ENCODE data around the gene TRIM62.

TRIM62 gene

DNA sequence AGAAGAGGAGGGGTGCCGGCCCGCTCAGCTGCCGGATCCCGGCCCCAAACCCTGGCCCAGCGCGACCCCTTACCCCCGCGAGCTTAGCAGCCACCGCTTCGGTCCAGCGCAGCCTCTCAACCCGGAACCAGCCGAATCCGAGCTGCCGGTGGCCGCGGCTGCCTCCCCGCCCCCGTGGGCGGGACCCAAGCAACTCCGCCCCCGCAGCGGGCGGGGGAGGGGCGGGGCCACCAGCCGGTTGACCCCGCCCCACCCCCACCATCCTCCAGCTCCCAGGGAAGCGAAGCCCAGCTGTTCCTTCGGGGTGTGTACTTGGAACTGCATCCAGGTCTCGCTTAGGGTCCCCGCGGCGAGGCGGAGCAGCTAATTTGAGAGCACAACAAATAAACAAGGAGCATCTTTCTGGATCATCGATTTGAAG is at the start of gene TRIM62:
Gene TRIM62 (minus strand): TSS at position 123 of the 421 bp plus-strand sequence. CDS start 611 bp downstream, outside the sequence.
- ATAC-seq: peak; percentile 44 to 55

- no peak for ATAC-seq
These were observed 49.3 kb upstream of the TRIM62 start for GRCh38 chr1:33231166-33231565.

GRCh38 chr1:33228935-33229487 is 47.2 kb upstream of the TRIM62 start:
- no peak for ATAC-seq

DNA sequence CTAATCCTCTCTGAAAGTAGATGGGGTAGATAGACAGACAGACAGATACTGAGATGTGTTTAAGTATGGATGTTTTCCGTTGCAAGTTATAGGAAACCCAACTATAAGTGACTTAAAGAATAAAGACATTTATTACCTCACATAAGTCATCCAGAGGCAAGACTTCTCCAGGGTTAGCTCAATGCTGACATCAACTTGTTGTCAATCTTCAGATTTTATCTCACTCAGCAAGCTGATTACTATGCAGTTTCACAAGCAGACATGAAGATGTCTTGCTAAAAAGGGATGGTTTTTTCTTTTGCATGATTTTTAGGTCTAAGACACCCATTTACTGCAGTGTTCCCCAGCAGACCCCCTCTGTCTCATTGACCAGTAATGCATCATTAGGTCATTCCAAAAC is 43.7 kb upstream of the TRIM62 start:
- ATAC-seq: no peak

DNA sequence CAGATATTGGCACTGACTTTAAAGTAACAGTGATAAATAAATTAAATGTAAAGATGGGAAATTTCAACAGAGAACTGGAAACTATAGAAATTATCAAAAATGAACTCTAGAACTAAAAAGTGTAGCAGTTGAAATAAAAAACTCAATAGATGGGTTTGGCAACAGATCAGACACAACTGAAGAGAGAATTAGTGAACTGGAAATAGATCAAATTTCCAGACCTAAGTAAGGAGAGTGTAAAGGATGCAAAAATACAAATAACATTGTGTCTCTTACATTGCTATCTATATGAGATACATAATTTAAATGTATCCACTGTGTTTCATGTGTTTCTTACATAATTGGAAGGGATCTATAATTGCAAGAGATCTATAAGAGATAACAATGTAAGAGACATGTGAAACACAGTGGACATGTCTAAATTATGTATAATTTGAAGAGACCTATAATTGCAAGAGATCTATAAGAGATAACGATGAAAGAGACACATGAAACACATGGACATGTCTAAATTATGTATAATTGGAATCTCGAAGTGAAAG is 42.4 kb upstream of the TRIM62 start:
- ATAC-seq: no peak

DNA sequence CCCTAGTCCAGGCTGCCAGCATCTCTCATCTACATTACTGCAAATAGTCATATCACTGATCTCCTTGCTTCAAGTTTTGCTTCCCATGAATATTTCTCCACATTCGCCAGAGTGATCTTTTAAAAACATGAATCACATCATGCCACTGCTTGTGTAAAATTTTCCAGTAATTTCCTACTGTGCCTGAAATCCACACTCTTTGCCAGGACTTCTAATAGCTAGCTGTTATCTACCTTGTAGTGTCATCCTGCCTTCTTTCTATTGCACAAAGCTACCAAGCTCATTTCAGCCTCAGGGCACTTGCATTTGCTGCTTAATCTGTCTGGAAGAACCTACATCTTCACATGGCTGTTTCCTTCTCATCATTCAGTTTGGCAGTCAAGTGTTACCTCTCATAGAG is 40.5 kb upstream of the TRIM62 start:
- ATAC-seq: no peak

GRCh38 chr1:33221385-33221758 is 39.5 kb upstream of the TRIM62 start:
- ATAC-seq: no peak

DNA sequence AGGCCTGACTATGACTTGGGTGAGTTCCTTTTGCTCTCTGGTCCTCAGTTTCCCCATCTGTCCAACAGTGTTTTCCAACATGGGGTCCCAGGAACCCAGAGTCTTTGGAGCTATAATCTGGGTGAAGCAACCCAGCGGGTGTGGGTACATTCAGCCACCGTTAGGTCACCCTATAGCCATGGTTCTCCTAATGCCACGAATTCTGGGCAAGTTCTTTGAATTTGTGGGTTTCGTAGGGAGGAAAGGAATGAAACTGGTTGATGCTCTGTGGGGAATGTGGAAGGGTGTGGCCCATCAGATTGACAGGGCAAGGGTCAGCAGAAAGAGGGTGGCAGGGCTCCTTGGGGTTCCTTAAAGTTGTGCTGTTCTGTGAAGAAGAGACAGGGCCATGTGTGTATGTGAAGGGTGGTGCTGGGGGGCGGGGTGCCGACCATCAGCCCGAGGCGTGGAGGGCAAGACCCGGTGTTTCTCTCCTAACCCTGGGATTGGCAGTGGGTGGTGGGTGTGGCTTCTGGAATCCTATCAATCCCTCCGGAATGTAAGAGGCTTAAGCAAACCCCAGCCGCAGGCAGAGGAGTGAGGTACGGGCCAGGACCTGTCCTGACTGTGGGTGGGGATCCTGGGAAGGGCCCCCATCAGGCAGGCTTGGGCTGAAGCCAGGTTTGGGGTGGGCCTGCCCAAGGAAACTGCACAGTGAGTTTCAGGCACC is 39.0 kb upstream of the TRIM62 start:
- ATAC-seq: no peak

DNA sequence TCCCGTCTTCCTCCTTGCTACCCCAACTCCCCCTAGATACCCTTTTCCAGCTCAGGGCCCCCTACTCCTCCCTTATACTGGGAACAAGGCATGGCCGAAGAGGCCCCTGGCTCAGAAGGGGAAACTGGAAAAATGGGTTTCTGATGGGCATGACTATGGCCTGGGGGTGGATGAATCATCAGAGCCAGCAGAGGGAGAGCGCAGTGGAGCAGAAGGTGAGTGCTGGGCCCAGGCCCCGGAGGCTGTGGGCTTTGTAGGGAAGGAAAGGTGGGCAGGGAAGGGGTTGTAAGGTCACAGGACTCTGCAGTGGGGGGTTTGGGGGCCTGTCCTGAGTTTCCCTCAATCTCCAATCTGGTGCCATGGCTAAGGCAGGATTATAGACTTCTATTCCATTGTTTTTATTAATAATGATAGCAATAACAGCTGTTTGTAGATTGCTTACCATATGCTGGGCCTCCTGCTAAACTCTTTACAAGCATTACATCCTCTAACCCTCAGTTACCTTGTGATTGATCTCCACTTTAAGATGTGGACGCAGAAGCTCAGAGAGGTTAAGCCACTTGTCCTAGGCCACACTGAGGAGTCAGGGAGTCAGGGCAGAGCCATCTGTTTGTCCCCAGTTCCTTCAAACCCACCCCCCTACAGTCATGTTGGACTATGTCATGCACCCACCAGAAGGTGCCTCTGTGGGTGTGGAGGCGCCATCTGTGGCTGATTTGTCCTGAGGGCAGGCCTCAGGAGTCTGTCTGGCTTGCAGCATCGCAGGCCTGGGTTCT is 38.2 kb upstream of the TRIM62 start:
- no peak for ATAC-seq

DNA sequence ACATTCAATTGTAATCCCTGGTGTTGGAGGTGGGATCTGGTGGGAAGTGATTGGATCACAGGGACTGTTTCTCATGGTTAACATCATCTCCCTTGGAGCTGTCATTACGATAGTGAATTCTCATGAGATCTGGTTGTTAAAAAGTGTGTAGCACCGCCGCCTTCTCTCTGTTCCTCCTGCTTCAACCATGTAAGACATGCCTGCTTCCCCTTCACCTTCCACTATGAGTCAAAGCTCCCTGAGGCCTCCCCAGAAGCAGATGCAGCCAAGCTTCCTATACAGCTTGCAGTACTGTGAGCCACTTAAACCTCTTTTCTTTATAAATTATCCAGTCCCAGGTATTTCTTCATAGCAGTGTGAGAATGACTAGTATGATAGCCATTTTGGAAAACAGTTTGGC is 30.1 kb upstream of the TRIM62 start:
- ATAC-seq: no peak

- ATAC-seq: no peak
These were observed 24.5 kb upstream of the TRIM62 start for GRCh38 chr1:33206340-33206739.

- no peak for ATAC-seq
These were observed 13.7 kb upstream of the TRIM62 start for GRCh38 chr1:33195556-33195955.

GRCh38 chr1:33191731-33192275 is 10.0 kb upstream of the TRIM62 start:
- ATAC-seq: no peak

DNA sequence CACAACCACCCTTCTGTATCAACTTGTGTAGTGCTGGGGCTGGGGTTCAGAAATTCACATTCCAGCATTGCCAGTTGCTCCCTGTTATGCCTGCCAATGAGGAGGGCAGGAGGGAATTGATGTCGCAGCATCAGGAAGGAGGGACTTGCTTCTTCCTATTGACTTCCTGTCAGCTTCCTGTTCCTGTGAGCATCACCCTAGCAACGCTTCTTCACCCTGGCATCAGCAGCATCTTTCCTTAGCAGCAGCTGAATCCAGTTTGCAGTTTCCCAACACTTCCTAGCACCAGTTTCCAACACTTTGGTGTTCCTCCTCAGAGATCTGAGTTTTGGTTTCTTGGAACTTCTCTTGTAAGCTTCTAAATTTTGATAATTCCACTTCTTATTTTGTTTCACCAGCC is 8.9 kb upstream of the TRIM62 start:
- no peak for ATAC-seq

- no peak for ATAC-seq
These were observed 6.9 kb upstream of the TRIM62 start for GRCh38 chr1:33188572-33189275.

- no peak for ATAC-seq
These were observed 5.1 kb upstream of the TRIM62 start for GRCh38 chr1:33186936-33187335.

DNA sequence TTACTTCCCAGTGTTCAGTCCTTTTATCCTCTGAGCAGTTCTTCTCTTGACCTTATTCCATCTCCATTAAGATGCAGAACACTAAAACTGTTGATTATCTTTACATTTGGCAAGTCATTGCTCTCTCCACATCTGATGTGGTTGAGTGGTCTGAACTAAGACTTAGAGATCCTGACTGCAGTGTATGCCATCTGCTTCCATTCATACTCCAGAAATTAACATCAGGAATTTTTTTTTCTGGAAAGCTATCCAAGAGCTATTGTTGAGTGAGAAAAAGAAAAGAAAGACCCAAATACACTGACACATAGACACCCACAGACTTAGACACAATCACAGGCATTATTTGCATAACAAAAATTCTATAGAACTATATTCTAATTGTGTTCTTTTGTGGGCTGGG is 3.7 kb upstream of the TRIM62 start:
- no peak for ATAC-seq

GRCh38 chr1:33183306-33183705 is 1.5 kb upstream of the TRIM62 start:
- no peak for ATAC-seq

- ATAC-seq: no peak
These were observed 1.1 kb upstream of the TRIM62 start for GRCh38 chr1:33182896-33183295.

GRCh38 chr1:33182401-33182841 is 578 bp upstream of the TRIM62 start:
- ATAC-seq: no peak

- peak; percentile 90 to 91 for ATAC-seq
These were observed 642 bp downstream of the TRIM62 start for GRCh38 chr1:33180911-33181890.
